ENCODE results near the gene ANKRD17. TPM values are rescaled to one million over a fixed set of nuclear protein-coding genes. Genes with fewer than 3 reads are reported as not detected.

Gene ANKRD17
- total RNA-seq, 1 donor from 2014 or later = 91.9 TPM

GRCh38 chr4:73045879-73046278, 212.7 kb downstream of the ANKRD17 start:
- Histone ChIP-seq H3K9ac (ENCODE audit: low read length) (no peak overlapping the region), H3K27ac (ENCODE audit: low read depth, low read length) (no peak overlapping the region), H3K79me2 (ENCODE audit: insufficient read depth, low read length) (no peaks in the 10 kb centered on the region), H3K9me3 (ENCODE audit: insufficient read depth, low read depth, low read length) (no peaks in the 10 kb centered on the region), H3K36me3 (ENCODE audit: insufficient read depth, low read length) (no peaks in the 10 kb centered on the region), H3K4me1 (ENCODE audit: insufficient read depth, low read length) (no peaks in the 10 kb centered on the region), H3K4me2 (ENCODE audit: low read length) (no peak overlapping the region), H4K20me1 (ENCODE audit: insufficient read depth, low read length) (no peaks in the 10 kb centered on the region), H2AFZ (ENCODE audit: low read depth, low read length) (no peak overlapping the region), H3K27me3 (ENCODE audit: insufficient read depth, low read length) (no peaks in the 10 kb centered on the region), H3K4me3 (ENCODE audit: insufficient read depth, low read depth, low read length) (no peak overlapping the region)
- Mint-ChIP-seq H3K4me1 (ENCODE audit: low read depth, unreplicated experiment) (no peaks in the 10 kb centered on the region), H3K9me3 (ENCODE audit: unreplicated experiment) (no peaks in the 10 kb centered on the region), H3K4me3 (ENCODE audit: unreplicated experiment) (no peak overlapping the region), H3K27ac (ENCODE audit: unreplicated experiment) (no peak overlapping the region), H3K36me3 (ENCODE audit: low read depth, unreplicated experiment) (peaks cover 7% of the 10 kb centered on the region), H3K27me3 (ENCODE audit: low read depth, unreplicated experiment) (no peaks in the 10 kb centered on the region)
- no peak for TF ChIP-seq CTCF (IDR thresholded peaks at IDR 0.05; ENCODE audit: insufficient read depth, low read depth, low read length)
- TF ChIP-seq EZH2 (IDR thresholded peaks at IDR 0.05; ENCODE audit: insufficient read depth, low read length) = no peak
- DNase-seq (ENCODE audit: low read depth) (no peak), FAIRE-seq (no peak)

- Histone ChIP-seq H3K4me3 (ENCODE audit: insufficient read depth, low read depth, low read length) (no peak overlapping the region), H3K27me3 (ENCODE audit: insufficient read depth, low read length) (no peaks in the 10 kb centered on the region), H3K36me3 (ENCODE audit: insufficient read depth, low read length) (no peaks in the 10 kb centered on the region)
These were observed 221.5 kb downstream of the ANKRD17 start for GRCh38 chr4:73037057-73037456.

More at GRCh38 chr4:73037057-73037456, 221.5 kb downstream of the ANKRD17 start:
- TF ChIP-seq EZH2 (IDR thresholded peaks at IDR 0.05; ENCODE audit: insufficient read depth, low read length) = no peak
- TF ChIP-seq CTCF (IDR thresholded peaks at IDR 0.05; ENCODE audit: insufficient read depth, low read depth, low read length) = no peak
- Histone ChIP-seq H3K27ac (ENCODE audit: low read depth, low read length) (no peak overlapping the region), H3K79me2 (ENCODE audit: insufficient read depth, low read length) (no peaks in the 10 kb centered on the region), H3K9ac (ENCODE audit: low read length) (no peak overlapping the region), H3K9me3 (ENCODE audit: insufficient read depth, low read depth, low read length) (no peaks in the 10 kb centered on the region), H2AFZ (ENCODE audit: low read depth, low read length) (no peak overlapping the region), H3K4me2 (ENCODE audit: low read length) (no peak overlapping the region), H3K4me1 (ENCODE audit: insufficient read depth, low read length) (no peaks in the 10 kb centered on the region), H4K20me1 (ENCODE audit: insufficient read depth, low read length) (no peaks in the 10 kb centered on the region)
- Mint-ChIP-seq H3K27me3 (ENCODE audit: low read depth, unreplicated experiment) (no peaks in the 10 kb centered on the region), H3K4me3 (ENCODE audit: unreplicated experiment) (no peak overlapping the region), H3K36me3 (ENCODE audit: low read depth, unreplicated experiment) (peaks cover 6% of the 10 kb centered on the region), H3K9me3 (ENCODE audit: unreplicated experiment) (peaks cover 11% of the 10 kb centered on the region), H3K27ac (ENCODE audit: unreplicated experiment) (no peak overlapping the region), H3K4me1 (ENCODE audit: low read depth, unreplicated experiment) (no peaks in the 10 kb centered on the region)
- FAIRE-seq (no peak), DNase-seq (ENCODE audit: low read depth) (no peak)
